Effector memory CD4-positive, alpha-beta T cell (primary cell): ENCODE measurements around the gene SKP2.

Source experiments
- DNase-seq, 3 donors: peaks; one replicate each; pipeline ENCODE4 v3.0.0-alpha.2; 2020
- H3K27ac ChIP-seq: 2 replicates; pipeline ENCODE4 v1.7.0; 2013; ENCODE audit warnings: mild to moderate bottlenecking, low read length, moderate library complexity; ENCODE audit not compliant: insufficient read depth, poor library complexity, severe bottlenecking
- H3K27me3 ChIP-seq: replicated peaks from 2 replicates; pipeline ENCODE4 v1.7.0; 2013; ENCODE audit warnings: mild to moderate bottlenecking, low read length; ENCODE audit not compliant: insufficient read depth, control insufficient read depth, poor library complexity, severe bottlenecking
- H3K36me3 ChIP-seq: 2 replicates; pipeline ENCODE4 v1.7.0; 2013; ENCODE audit warnings: mild to moderate bottlenecking, low read length, moderate library complexity; ENCODE audit not compliant: control insufficient read depth, insufficient read depth
- H3K4me1 ChIP-seq: 2 replicates; pipeline ENCODE4 v1.7.0; 2013; ENCODE audit warnings: low read length, mild to moderate bottlenecking; ENCODE audit not compliant: control insufficient read depth, insufficient read depth, poor library complexity, severe bottlenecking
- H3K4me3 ChIP-seq: 2 replicates; pipeline ENCODE4 v1.7.0; 2013; ENCODE audit warnings: low read length, low read depth, mild to moderate bottlenecking; ENCODE audit not compliant: insufficient read depth, poor library complexity, severe bottlenecking
- H3K9me3 ChIP-seq: 2 replicates; pipeline ENCODE4 v1.7.0; 2013; ENCODE audit warnings: mild to moderate bottlenecking, low read length, moderate library complexity; ENCODE audit not compliant: control insufficient read depth

SKP2 gene

DNA sequence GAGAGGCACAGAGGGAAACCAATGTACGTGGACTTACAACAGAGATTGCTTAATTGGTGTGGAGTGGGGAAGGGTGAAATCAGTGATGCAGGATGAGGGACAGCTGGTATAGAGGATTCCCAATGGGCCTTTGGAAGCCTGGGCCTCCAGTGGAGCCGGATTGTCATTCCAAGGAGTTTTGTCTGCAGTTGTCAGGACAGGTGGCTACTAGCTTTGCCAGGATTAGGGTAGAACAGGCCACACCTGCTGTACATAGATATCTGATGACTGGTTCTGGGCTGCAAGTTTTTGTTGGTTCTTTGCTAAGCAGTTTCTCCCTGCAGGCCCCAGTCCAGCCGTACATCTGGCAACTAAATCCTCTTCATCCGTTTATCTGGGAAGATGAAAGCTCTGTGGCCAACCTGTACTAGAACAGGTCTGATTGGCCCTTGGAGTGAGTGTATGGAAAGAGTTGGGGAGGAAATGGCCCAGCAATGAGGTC lies 4.2 kb downstream of the SKP2 start:
- Histone ChIP-seq H3K9me3 (no peaks in the 10 kb centered on the region), H3K27ac (no peak overlapping the region), H3K4me1 (peaks cover 6% of the 10 kb centered on the region), H3K36me3 (peaks cover 19% of the 10 kb centered on the region), H3K27me3 (no peaks in the 10 kb centered on the region), H3K4me3 (no peak overlapping the region)
- DNase-seq: no peak

DNA sequence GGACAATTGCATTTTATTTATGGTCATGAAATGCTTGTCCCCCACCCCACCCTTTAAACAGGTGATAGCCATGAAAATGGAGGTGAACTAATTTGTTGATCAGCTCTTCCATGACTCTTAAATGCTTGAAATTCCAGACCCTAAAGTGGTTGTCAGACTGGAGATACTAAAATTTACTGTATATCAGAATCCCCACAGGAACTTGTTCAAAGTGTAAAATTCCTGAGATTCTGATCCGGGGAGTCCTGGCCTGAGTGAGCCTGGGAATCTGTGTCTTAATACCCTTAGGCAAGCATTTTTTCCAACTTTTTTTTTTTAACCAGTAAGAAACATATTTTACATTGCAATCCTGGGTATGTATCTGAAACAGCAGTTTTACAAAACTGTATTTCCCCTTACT lies 4.7 kb downstream of the SKP2 start:
- no peak overlapping the region for H3K27ac ChIP-seq
- H3K4me3 ChIP-seq: no peak overlapping the region
- peaks cover 23% of the 10 kb centered on the region for H3K36me3 ChIP-seq

DNA sequence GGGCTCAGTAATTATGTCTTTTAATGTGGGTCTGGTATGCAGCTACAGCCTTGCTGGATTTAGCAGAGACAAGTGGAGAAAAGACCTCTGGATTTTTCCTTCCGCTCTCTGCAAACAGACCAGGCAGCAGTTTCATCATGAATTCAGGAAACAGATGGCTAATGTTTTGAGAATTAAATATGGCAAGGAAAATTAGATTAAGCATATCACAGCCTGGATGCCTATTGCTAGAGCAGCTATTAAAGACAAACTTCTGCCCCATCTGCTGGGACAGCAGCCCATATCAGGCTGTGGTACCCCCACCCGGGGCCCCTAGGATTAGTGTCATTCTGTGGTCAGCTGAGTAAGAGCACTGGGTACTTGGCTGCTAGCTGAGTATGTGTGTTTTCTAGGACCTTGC lies 6.2 kb downstream of the SKP2 start:
- no peaks in the 10 kb centered on the region for H3K9me3 ChIP-seq
- no peak overlapping the region for H3K4me3 ChIP-seq
- no peaks in the 10 kb centered on the region for H3K27me3 ChIP-seq
- H3K27ac ChIP-seq: no peak overlapping the region
- DNase-seq: no peak
- H3K4me1 ChIP-seq: no peaks in the 10 kb centered on the region
- peaks cover 26% of the 10 kb centered on the region for H3K36me3 ChIP-seq

More for the DNA sequence above, 4.7 kb downstream of the SKP2 start:
- no peak for DNase-seq
- Histone ChIP-seq H3K4me1 (peaks cover 6% of the 10 kb centered on the region), H3K27me3 (no peaks in the 10 kb centered on the region), H3K9me3 (no peaks in the 10 kb centered on the region)

DNA sequence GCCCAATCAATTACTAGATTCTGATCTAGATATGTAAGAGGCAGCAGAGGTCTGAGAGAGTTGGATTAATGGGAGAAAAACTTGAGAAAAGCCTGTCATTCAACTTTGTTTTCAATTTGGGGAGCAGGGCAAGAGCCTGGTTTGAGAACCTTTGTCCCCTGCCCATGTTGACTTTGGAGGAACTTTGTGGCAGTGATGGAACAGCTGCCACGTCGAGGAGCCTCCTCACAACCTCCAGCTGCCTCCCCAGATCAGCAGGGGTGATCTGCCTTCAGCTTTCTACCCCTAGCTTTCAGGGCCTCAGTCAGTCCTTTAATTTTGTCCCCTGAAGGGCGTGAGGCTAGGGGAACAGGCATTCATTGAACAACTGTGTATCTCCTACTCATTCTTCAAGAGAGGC lies 8.7 kb downstream of the SKP2 start:
- no peak overlapping the region for H3K27ac ChIP-seq
- H3K9me3 ChIP-seq: no peaks in the 10 kb centered on the region
- H3K4me1 ChIP-seq: no peaks in the 10 kb centered on the region
- H3K36me3 ChIP-seq: peaks cover 28% of the 10 kb centered on the region
- DNase-seq: no peak
- H3K4me3 ChIP-seq: no peak overlapping the region
- H3K27me3 ChIP-seq: no peaks in the 10 kb centered on the region

DNA sequence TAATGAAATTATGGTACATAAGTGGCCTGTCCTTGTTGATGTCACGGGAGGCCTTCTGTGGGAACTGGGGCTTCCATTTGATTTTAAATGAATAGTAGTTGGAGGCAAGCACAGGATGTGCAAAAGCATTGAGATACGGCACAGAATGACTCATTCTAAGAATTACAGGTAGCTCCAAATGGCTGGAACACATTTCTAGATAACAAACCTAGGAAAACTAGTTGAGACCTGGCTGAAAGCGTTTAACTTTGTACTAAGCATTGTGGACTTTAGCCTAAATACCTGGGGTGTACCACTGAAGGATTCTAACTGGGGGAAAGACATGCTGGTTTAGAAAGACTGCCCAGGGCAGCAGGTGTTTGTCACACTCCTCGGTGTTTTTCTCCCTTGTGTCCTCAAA lies 9.4 kb downstream of the SKP2 start:
- H3K9me3 ChIP-seq: no peaks in the 10 kb centered on the region
- peaks cover 27% of the 10 kb centered on the region for H3K36me3 ChIP-seq
- DNase-seq: no peak
- H3K27ac ChIP-seq: no peak overlapping the region
- no peak overlapping the region for H3K4me3 ChIP-seq
- no peaks in the 10 kb centered on the region for H3K27me3 ChIP-seq
- no peaks in the 10 kb centered on the region for H3K4me1 ChIP-seq

DNA sequence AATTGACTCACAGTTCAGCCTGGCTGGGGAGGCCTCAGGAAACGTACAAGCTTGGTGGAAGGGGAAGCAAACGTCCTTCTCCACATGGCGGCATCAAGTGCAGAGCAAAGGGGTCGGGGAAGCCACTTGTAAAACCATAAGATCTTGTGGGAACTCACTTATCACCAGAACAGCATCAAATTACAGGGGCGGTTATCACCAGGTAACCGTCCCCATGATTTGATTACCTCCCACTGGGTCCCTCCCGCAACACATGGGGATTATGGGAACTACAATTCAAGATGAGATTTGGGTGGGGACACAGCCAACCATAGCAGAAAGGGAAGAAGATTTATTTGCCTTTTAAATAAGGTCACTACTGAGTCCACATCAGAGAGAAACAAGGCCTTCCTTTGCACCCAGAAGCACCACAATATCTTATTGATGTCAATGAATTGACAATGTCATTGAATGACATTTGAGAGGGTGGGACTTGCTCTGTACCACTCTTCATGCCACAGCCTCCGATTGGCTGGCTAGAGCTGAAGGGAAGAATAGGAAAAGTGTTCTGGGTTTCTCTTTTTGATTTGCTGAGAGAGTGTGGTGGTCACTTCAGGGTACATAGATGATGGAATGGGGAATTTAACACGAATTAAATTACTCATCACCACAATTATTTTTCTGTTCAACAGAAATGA lies 11.0 kb downstream of the SKP2 start:
- H3K36me3 ChIP-seq: peaks cover 30% of the 10 kb centered on the region
- no peak overlapping the region for H3K27ac ChIP-seq
- H3K4me1 ChIP-seq: no peaks in the 10 kb centered on the region
- H3K27me3 ChIP-seq: no peaks in the 10 kb centered on the region
- no peaks in the 10 kb centered on the region for H3K9me3 ChIP-seq
- DNase-seq: no peak
- H3K4me3 ChIP-seq: no peak overlapping the region

DNA sequence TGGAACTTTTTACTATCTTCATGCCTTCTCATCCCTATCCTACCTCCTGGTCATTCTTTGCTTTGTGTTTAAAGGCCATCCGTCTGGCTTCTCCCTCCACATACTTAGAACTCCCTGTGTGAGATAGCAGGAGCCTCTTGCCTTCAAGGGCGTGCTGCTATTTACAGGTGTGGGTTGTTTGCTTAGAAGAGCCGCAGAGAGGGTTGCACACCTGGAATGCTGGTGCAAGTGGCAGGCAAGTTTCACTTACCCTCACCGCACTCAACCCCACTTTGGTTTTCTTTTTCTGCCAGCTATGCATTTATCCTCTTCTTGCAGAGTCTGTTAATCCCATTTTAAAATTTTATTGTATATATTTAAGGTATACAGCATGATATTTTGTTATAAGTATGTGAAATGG lies 12.6 kb downstream of the SKP2 start:
- H3K36me3 ChIP-seq: peaks cover 22% of the 10 kb centered on the region
- no peaks in the 10 kb centered on the region for H3K9me3 ChIP-seq
- no peak for DNase-seq
- no peaks in the 10 kb centered on the region for H3K4me1 ChIP-seq
- H3K4me3 ChIP-seq: no peak overlapping the region
- H3K27me3 ChIP-seq: no peaks in the 10 kb centered on the region
- H3K27ac ChIP-seq: no peak overlapping the region

DNA sequence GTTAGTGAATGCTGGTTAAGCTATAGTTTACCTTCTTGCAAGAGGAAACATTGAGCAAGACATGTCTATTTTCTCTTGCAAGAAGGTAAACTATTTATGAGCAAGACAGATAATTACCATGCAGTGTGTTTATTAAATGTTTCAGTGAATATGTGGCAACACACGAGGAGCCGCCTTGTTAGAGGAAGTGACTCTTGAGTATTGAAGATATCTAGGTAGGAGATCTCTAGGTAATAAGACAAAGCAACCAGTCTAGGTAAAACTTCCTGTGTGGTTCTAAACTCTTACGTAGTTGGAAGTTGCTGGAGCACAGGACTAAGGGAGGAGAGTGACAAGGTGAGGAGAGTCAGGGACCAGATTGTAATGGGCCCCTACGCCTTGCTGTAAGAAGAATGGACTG lies 16.8 kb downstream of the SKP2 start:
- H3K36me3 ChIP-seq: peaks cover 40% of the 10 kb centered on the region
- no peaks in the 10 kb centered on the region for H3K27me3 ChIP-seq
- no peak overlapping the region for H3K4me3 ChIP-seq
- H3K4me1 ChIP-seq: no peaks in the 10 kb centered on the region
- no peak overlapping the region for H3K27ac ChIP-seq
- no peaks in the 10 kb centered on the region for H3K9me3 ChIP-seq
- no peak for DNase-seq

DNA sequence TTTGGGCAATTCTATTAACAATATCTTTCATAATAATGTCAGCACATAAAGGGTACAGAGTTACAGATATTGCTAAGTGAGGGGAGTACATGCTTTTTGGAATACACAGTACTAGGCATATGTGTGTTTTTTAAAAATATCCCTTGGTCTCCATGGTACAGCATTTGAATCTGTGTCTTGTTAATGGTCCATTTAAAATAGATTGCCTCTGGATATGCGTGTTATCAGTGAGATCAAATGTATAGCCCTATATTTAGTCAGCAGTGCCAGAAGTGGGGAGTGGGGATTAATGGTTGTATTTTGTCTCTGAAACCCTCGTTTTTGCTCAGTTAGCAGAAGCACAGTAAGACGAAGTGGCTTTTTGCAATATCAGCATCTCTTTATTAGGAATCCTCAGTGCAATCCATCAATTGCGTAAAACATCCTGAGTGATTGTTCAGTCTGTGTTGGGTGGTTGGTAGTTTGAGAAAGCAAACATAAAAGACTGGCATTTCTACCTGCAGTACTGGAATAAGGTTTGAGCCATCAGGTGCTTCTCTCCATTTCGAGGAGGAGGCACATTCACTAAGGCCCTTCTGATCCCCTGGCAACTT lies 19.0 kb downstream of the SKP2 start:
- no peak overlapping the region for H3K27ac ChIP-seq
- no peaks in the 10 kb centered on the region for H3K27me3 ChIP-seq
- peaks cover 54% of the 10 kb centered on the region for H3K36me3 ChIP-seq
- H3K9me3 ChIP-seq: no peaks in the 10 kb centered on the region
- no peak for DNase-seq
- no peaks in the 10 kb centered on the region for H3K4me1 ChIP-seq
- no peak overlapping the region for H3K4me3 ChIP-seq

DNA sequence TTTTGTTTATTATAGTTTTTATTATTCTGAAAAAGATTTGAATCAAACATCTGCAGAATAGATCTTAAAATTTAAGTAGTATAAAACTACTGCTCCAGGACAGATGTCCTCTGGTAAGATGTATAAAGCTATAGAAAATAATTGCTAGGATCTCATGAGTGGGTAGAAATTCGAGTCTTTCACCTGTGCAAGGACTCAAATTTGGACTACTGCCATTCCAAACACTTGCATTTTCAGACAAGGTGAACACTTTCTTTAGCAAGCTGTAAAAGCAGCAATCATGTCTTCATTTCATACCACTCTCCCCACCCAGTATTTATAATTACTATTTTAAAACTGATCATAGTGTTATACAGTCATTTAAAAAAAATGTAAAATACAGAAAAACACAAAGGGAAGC lies 20.7 kb downstream of the SKP2 start:
- Histone ChIP-seq H3K27me3 (no peaks in the 10 kb centered on the region), H3K4me3 (no peak overlapping the region), H3K4me1 (no peaks in the 10 kb centered on the region), H3K9me3 (no peaks in the 10 kb centered on the region), H3K27ac (no peak overlapping the region), H3K36me3 (peaks cover 46% of the 10 kb centered on the region)
- no peak for DNase-seq
